GM19099 (cell line): ENCODE results near the gene AKR1D1.

ENCODE experiments used
- POLR2A ChIP-seq: IDR thresholded peaks from 3 replicates; pipeline ENCODE4 v1.6.1; 2011; ENCODE audit warnings: low read depth; ENCODE audit not compliant: insufficient read length; ENCODE audit errors: extremely low read depth

AKR1D1 gene

DNA sequence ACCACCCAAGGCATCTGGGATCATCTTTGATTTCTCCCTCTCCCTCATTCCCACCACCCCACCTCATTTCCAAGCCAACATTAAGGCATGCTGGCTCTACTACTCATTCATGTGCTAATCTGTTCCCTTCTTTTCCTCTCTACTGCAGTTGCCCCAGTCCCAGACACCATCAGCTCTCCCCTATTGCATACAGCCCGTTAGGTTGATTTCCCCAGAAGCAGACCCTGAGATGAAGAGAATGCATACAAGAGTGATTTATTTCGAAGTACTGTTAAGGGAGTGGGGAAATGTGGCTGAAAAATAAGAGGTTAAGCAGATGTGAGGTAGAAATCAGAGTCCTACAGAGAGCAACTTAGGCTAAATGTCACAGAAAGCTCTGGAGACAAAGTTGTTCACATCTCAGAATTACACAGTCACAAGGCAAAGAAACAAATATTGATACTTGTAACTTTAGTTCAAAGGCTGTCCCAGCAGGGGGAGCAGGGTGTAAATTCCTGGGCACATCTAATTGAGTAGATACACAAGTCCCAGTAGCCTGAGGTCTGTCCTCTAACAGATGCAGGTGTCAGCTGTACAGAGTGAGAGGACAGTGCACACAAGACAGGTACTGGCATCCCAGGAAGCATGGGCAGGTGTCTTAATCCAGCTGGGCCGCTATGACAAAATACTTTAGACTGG is 20.9 kb downstream of the AKR1D1 start:
- no peak for TF ChIP-seq POLR2A

- no peak for TF ChIP-seq POLR2A
Measured at GRCh38 chr7:138099813-138100212, 23.6 kb downstream of the AKR1D1 start.

DNA sequence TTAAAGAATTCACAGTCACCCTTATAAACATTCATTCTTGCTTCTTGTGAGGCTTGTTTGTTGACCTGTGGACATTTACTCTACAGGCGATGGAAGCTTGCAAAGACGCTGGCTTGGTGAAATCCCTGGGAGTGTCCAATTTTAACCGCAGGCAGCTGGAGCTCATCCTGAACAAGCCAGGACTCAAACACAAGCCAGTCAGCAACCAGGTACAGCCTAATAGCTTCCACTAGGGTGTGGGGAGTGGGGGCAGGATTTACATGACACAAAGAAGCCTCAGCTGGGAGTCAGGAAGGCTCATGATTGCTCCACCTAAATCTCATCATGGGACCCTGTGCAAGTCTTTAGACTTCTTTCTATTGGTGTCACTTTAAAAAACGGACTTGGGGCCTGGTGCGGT is 29.0 kb downstream of the AKR1D1 start:
- TF ChIP-seq POLR2A = no peak

GRCh38 chr7:138115047-138115446 is 38.8 kb downstream of the AKR1D1 start:
- no peak for TF ChIP-seq POLR2A

DNA sequence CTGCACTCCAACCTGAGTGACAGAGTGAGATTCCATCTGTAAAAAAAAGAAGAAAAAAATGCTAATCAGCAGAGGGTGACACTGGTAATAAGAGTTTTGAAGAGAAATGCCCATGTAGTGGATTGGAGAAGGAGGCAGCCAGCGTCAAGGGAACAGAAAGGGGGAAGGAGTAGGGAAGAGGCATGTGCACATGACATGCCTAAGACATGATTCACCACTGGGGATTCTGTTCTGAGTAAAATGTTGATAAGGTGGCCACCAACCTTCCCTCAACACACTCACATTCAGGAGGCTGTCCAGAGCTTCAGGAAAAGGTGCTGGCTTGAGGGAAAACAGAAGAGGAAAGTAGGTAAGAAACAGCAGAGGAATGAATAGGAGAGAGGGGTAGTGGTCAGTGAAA is 39.9 kb downstream of the AKR1D1 start:
- TF ChIP-seq POLR2A = no peak

DNA sequence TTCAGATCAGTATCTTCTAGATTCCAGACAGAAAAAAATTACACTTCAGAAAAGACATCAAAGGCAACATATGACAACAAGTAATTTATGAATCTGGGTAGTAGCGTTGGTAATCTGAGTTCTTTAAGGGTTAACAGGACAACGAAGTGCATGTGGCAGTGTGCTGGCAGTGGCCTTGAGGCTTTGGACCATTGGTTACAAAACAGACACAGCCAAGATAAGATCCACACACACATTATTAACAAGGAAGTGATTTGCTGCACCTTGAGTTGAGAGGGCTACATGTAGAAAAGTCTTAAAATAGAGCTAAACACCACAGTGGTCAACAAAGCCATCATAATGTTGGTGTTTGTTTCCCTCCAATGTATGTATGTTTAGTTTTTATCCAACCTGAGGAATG is 40.6 kb downstream of the AKR1D1 start:
- TF ChIP-seq POLR2A = no peak

DNA sequence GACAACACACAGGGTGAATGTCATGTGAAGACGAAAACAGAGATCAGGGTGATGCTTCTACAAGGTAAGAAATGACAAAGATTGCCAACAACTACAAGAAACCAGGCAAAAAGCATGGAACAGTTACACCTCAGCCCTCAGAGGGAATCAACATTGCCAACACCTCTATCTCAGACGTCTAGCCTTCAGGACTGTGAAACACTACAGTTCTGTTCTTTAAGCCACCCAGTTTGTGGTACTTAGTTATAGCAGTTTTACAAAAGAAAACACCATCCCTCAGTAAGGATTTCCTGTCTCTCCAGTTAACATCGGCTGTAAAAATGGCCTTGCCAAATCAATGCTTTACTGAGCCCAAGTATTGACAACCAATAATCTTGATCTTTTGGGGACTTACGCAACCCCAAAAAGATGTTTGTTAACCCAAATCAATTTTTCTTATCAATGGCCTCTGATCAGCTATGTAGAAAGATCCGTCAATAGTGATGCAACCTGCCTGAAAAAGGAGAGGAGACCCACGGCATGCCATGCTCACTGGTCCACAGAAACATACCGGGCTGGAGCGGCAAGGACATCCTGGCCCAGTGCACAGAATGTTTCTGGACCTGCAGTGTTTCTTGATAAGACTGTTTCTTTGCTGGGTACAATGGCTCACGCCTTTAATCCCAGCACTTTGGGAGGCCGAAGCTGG is 44.0 kb downstream of the AKR1D1 start:
- TF ChIP-seq POLR2A = no peak

- TF ChIP-seq POLR2A = no peak
Measured at GRCh38 chr7:138122162-138122561, 45.9 kb downstream of the AKR1D1 start.

- no peak for TF ChIP-seq POLR2A
Measured at GRCh38 chr7:138125119-138125518, 48.9 kb downstream of the AKR1D1 start.

- no peak for TF ChIP-seq POLR2A
Measured at GRCh38 chr7:138125598-138126111, 49.4 kb downstream of the AKR1D1 start.

GRCh38 chr7:138126928-138127327 is 50.7 kb downstream of the AKR1D1 start:
- no peak for TF ChIP-seq POLR2A

GRCh38 chr7:138127996-138128395 is 51.7 kb downstream of the AKR1D1 start:
- TF ChIP-seq POLR2A = no peak

- no peak for TF ChIP-seq POLR2A
Measured at GRCh38 chr7:138129551-138130165, 53.4 kb downstream of the AKR1D1 start.

DNA sequence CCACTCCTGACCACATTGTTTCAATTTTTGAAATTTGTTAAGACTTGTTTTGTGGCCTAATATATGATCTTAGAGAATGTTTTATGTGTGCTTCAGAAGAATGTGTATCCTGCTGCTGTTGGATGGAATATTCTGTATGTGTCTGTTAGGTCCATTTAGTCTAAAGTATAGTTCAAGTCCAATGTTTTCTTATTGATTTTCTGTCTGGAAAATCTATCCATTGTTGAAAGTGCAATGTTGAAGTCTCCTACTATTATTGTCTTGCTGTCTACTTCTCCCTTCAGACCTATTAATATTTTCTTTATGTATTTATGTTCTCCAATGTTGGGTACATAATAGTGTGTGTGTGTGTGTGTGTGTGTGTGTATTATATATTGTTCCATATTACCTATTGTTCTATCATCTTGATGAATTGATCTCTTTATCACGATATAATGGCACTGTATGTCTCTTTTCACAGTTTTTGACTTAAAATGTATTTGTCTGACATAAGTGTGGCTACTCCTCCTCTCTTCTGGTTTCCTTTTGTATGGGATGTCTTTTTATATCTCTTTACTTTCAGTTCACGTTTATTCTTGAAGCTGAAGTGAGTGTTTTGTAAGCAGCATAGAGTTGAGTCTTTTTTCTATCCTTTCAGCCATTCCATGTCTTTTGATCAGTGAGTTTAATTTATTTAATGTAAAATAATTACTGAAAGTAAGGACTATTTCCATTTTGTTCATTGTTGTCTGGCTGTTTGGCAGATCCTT is 61.3 kb downstream of the AKR1D1 start:
- TF ChIP-seq POLR2A = no peak

GRCh38 chr7:138138244-138138643 is 62.0 kb downstream of the AKR1D1 start:
- TF ChIP-seq POLR2A = no peak
